Measurements from ENCODE around the gene TPSD1. TPM values are rescaled to one million over a fixed set of nuclear protein-coding genes. Genes with fewer than 3 reads are reported as not detected.

Gene TPSD1
- total and polyA plus RNA-seq, 9 of the 15 experiments (the other 6 are each of a cell fraction or from before 2014, with no cell fraction given): not detected

GRCh38 chr16:1285669-1286512, 30.0 kb downstream of the TPSD1 start:
- no peak overlapping the region for H2AFZ ChIP-seq (ENCODE audit: low read depth, low read length)
- H3K4me1 ChIP-seq (replicated peaks in 1 of 2; ENCODE audit: control insufficient read depth in 2 of 2, insufficient read depth in 2 of 2, low read length in 2 of 2): peaks cover 1 to 60% of the 10 kb centered on the region in 2 experiments; a peak in 3 of 5 replicates
- no peaks in the 10 kb centered on the region for H3K9me3 ChIP-seq (replicated peaks; ENCODE audit: control insufficient read depth, insufficient read depth, low read depth, low read length)
- ChIA-PET CTCF (ENCODE audit: low intra/inter-chr PET ratio) (no interaction called here), POLR2A (interaction anchor here (0.7 to 1.4 kb wide), 2 partner anchors 10 to 59 kb away, joined by 3 to 6 read pairs; no protein-coding TSS in a partner anchor)
- DNase-seq (ENCODE audit: extremely low read depth in 1 of 4, low spot score in 3 of 4) (no peak), ATAC-seq (no peak), FAIRE-seq (no peak)
- H3K9ac ChIP-seq (ENCODE audit: insufficient read depth in 1 of 2, low read depth in 2 of 2, low read length in 2 of 2): no peak overlapping the region
- no peak overlapping the region for H3K27ac ChIP-seq (ENCODE audit: extremely low read depth, low read depth, low read length)
- in situ Hi-C loops (cut with MboI): no loop called here
- H3K4me2 ChIP-seq (ENCODE audit: insufficient read depth, low read length): no peak overlapping the region
- H3K79me2 ChIP-seq (ENCODE audit: control insufficient read depth, insufficient read depth, low read length): no peaks in the 10 kb centered on the region
- no peaks in the 10 kb centered on the region for H3K9me1 ChIP-seq (ENCODE audit: control insufficient read depth, insufficient read depth, low read length)
- no TSS peak for BruUV-seq (replicated peaks)
- no peak overlapping the region for H3K4me3 ChIP-seq
- H4K20me1 ChIP-seq (replicated peaks; ENCODE audit: control insufficient read depth, insufficient read depth, low read length): peaks cover 5% of the 10 kb centered on the region; the same call in 1 of the 2 replicates
- H3K27me3 ChIP-seq (ENCODE audit: control insufficient read depth in 2 of 2, insufficient read depth in 2 of 2, low read length in 2 of 2): peaks cover 31 to 69% of the 10 kb centered on the region in 2 experiments
- WGBS (ENCODE audit: insufficient coverage, low coverage, missing lambda C conversion rate): 11% methylated on average over 29 of the region's 38 CpGs
- no peaks in the 10 kb centered on the region for H3K36me3 ChIP-seq (ENCODE audit: control insufficient read depth, insufficient read depth, low read length)
- intact Hi-C loops (cut with micrococcal nuclease): no loop called here
- TF ChIP-seq IFI16 (CRISPR knock-in tag; IDR thresholded peaks at IDR 0.05): no peak
- no peak for TF ChIP-seq TOE1 (IDR thresholded peaks at IDR 0.05; ENCODE audit: borderline replicate concordance)
- TF ChIP-seq TOE1 (CRISPR knock-in tag; IDR thresholded peaks at IDR 0.05; ENCODE audit: borderline replicate concordance, low read depth): no peak
- TF ChIP-seq NFIX (CRISPR knock-in tag; IDR thresholded peaks at IDR 0.05; ENCODE audit: low read depth): no peak
- TF ChIP-seq, protein P1, sequence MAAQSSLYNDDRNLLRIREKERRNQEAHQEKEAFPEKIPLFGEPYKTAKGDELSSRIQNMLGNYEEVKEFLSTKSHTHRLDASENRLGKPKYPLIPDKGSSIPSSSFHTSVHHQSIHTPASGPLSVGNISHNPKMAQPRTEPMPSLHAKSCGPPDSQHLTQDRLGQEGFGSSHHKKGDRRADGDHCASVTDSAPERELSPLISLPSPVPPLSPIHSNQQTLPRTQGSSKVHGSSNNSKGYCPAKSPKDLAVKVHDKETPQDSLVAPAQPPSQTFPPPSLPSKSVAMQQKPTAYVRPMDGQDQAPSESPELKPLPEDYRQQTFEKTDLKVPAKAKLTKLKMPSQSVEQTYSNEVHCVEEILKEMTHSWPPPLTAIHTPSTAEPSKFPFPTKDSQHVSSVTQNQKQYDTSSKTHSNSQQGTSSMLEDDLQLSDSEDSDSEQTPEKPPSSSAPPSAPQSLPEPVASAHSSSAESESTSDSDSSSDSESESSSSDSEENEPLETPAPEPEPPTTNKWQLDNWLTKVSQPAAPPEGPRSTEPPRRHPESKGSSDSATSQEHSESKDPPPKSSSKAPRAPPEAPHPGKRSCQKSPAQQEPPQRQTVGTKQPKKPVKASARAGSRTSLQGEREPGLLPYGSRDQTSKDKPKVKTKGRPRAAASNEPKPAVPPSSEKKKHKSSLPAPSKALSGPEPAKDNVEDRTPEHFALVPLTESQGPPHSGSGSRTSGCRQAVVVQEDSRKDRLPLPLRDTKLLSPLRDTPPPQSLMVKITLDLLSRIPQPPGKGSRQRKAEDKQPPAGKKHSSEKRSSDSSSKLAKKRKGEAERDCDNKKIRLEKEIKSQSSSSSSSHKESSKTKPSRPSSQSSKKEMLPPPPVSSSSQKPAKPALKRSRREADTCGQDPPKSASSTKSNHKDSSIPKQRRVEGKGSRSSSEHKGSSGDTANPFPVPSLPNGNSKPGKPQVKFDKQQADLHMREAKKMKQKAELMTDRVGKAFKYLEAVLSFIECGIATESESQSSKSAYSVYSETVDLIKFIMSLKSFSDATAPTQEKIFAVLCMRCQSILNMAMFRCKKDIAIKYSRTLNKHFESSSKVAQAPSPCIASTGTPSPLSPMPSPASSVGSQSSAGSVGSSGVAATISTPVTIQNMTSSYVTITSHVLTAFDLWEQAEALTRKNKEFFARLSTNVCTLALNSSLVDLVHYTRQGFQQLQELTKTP (IDR thresholded peaks at IDR 0.05; ENCODE audit: low read depth in 1 of 2, partially characterized antibody in 2 of 2): no peak
- TF ChIP-seq NCOA2 (IDR thresholded peaks at IDR 0.05; ENCODE audit: partially characterized antibody in 2 of 2): no peak
- no peak for TF ChIP-seq ESRRB (CRISPR knock-in tag; IDR thresholded peaks at IDR 0.05; ENCODE audit: borderline replicate concordance)
- TF ChIP-seq MYBL2 (IDR thresholded peaks at IDR 0.05; ENCODE audit: low read depth): no peak
- no peak for TF ChIP-seq MYBL2 (CRISPR knock-in tag; IDR thresholded peaks at IDR 0.05; ENCODE audit: borderline replicate concordance)
- no peak for TF ChIP-seq ZNF408 (CRISPR knock-in tag; IDR thresholded peaks at IDR 0.05; ENCODE audit: low read depth)
- TF ChIP-seq SRF (CRISPR knock-in tag; IDR thresholded peaks at IDR 0.05): no peak
- TF ChIP-seq PCBP2 (IDR thresholded peaks at IDR 0.05; ENCODE audit: low read depth, low read length, poor library complexity, severe bottlenecking): no peak
- TF ChIP-seq KAT7 (CRISPR knock-in tag; IDR thresholded peaks at IDR 0.05; ENCODE audit: borderline replicate concordance): no peak
- TF ChIP-seq, protein P2, sequence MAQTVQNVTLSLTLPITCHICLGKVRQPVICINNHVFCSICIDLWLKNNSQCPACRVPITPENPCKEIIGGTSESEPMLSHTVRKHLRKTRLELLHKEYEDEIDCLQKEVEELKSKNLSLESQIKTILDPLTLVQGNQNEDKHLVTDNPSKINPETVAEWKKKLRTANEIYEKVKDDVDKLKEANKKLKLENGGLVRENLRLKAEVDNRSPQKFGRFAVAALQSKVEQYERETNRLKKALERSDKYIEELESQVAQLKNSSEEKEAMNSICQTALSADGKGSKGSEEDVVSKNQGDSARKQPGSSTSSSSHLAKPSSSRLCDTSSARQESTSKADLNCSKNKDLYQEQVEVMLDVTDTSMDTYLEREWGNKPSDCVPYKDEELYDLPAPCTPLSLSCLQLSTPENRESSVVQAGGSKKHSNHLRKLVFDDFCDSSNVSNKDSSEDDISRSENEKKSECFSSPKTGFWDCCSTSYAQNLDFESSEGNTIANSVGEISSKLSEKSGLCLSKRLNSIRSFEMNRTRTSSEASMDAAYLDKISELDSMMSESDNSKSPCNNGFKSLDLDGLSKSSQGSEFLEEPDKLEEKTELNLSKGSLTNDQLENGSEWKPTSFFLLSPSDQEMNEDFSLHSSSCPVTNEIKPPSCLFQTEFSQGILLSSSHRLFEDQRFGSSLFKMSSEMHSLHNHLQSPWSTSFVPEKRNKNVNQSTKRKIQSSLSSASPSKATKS (CRISPR knock-in tag; IDR thresholded peaks at IDR 0.05): no peak
- TF ChIP-seq EP300 (IDR thresholded peaks at IDR 0.05; ENCODE audit: low read length): no peak
- TF ChIP-seq CAMTA2 (CRISPR knock-in tag; conservative IDR thresholded peaks at IDR 0.05): no peak
